CD4-positive, alpha-beta T cell treated with Interleukin-17A for 4 hours (primary cell): ENCODE results near the gene DNM3.

ENCODE experiments used
- DNase-seq: peaks from one replicate; pipeline ENCODE4 v3.0.0-alpha.2; 2020; ENCODE audit warnings: mixed read lengths

DNM3 gene

GRCh38 chr1:172252958-172253357 is 411.7 kb downstream of the DNM3 start:
- DNase-seq = no peak

GRCh38 chr1:172254521-172255222 is 413.4 kb downstream of the DNM3 start:
- DNase-seq = no peak

GRCh38 chr1:172255223-172255560 is 413.9 kb downstream of the DNM3 start:
- no peak for DNase-seq

GRCh38 chr1:172265905-172266304 is 424.6 kb downstream of the DNM3 start:
- no peak for DNase-seq

- no peak for DNase-seq
These were observed 425.4 kb downstream of the DNM3 start for GRCh38 chr1:172266528-172267174.

GRCh38 chr1:172268237-172268636 is 426.9 kb downstream of the DNM3 start:
- no peak for DNase-seq

- no peak for DNase-seq
These were observed 427.8 kb downstream of the DNM3 start for GRCh38 chr1:172269084-172269483.

GRCh38 chr1:172269644-172270043 is 428.3 kb downstream of the DNM3 start:
- no peak for DNase-seq

- DNase-seq = no peak
These were observed 429.3 kb downstream of the DNM3 start for GRCh38 chr1:172270605-172271004.

GRCh38 chr1:172272087-172272486 is 430.8 kb downstream of the DNM3 start:
- no peak for DNase-seq

GRCh38 chr1:172273647-172274396 is 432.5 kb downstream of the DNM3 start:
- DNase-seq = no peak

- no peak for DNase-seq
These were observed 434.2 kb downstream of the DNM3 start for GRCh38 chr1:172275478-172275877.

GRCh38 chr1:172276120-172276818 is 435.0 kb downstream of the DNM3 start:
- DNase-seq = no peak

- no peak for DNase-seq
These were observed 436.0 kb downstream of the DNM3 start for GRCh38 chr1:172277275-172277674.

GRCh38 chr1:172277989-172278388 is 436.7 kb downstream of the DNM3 start:
- no peak for DNase-seq

- no peak for DNase-seq
These were observed 437.2 kb downstream of the DNM3 start for GRCh38 chr1:172278478-172278877.

GRCh38 chr1:172279939-172280636 is 438.8 kb downstream of the DNM3 start:
- no peak for DNase-seq

- DNase-seq = no peak
These were observed 442.5 kb downstream of the DNM3 start for GRCh38 chr1:172283766-172284165.

GRCh38 chr1:172286629-172287076 is 445.4 kb downstream of the DNM3 start:
- DNase-seq = no peak

GRCh38 chr1:172287208-172287607 is 445.9 kb downstream of the DNM3 start:
- no peak for DNase-seq

- no peak for DNase-seq
These were observed 447.3 kb downstream of the DNM3 start for GRCh38 chr1:172288581-172288980.

GRCh38 chr1:172289448-172289847 is 448.1 kb downstream of the DNM3 start:
- DNase-seq = no peak

GRCh38 chr1:172292840-172293239 is 451.5 kb downstream of the DNM3 start:
- DNase-seq = no peak
